Right lobe of liver (tissue), 6 donors: Measurements from ENCODE around the gene ATAD3C. TPM values are rescaled to one million over a fixed set of nuclear protein-coding genes. Genes with fewer than 3 reads are reported as not detected.
A peak's percentile ranks its signal among the peaks of the same experiment; 100 is the strongest.
"Not testable (repeated sequence)": the region's sequence is repeated elsewhere in the genome, so short reads cannot be mapped to it uniquely, and the experiment has no call there.

Source experiments
- ATAC-seq, 4 donors: fragments of 200-7000 bp; cut with Tn5 transposase; one replicate each; pipeline ENCODE4 v1.9.1; 2020; ENCODE audit warnings: mild to moderate bottlenecking in 4 of 4, moderate library complexity in 4 of 4
- DNase-seq, 3 donors: peaks; one replicate each; pipeline ENCODE4 v3.0.0-alpha.2; 2020
- H3K27ac ChIP-seq, 3 donors: fragments of 200-600 bp; one replicate each; pipeline ENCODE4 v1.8.0; 2022
- H3K27me3 ChIP-seq, 2 donors: fragments of 200-600 bp; one replicate each; pipeline ENCODE4 v1.8.0; 2022
- H3K36me3 ChIP-seq, 4 donors: fragments of 200-600 bp; sonication (generic) in 1 of 4; one replicate each; pipeline versions ENCODE4 v1.5.1 to v1.8.0; 2017 to 2022; ENCODE audit warnings: control low read depth in 1 of 4
- H3K4me1 ChIP-seq, 4 donors: fragments of 200-600 bp; sonication (generic) in 1 of 4; one replicate each; pipeline versions ENCODE4 v1.5.1 to v1.8.0; 2017 to 2022; ENCODE audit warnings: control low read depth in 1 of 4
- H3K4me3 ChIP-seq, 3 donors: fragments of 200-600 bp; one replicate each; pipeline ENCODE4 v1.8.0; 2022
- H3K9me3 ChIP-seq, 4 donors: fragments of 200-600 bp; sonication (generic) in 1 of 4; one replicate each; pipeline versions ENCODE4 v1.5.1 to v1.8.0; 2017 to 2022; ENCODE audit warnings: control low read depth in 1 of 4
- CTCF ChIP-seq, 4 donors: fragments of 200-600 bp in 3 of 4; fragments of 450-650 bp in 1 of 4; IDR thresholded peaks; one replicate each; pipeline versions ENCODE4 v1.5.1 to v1.8.0; 2016 to 2022; ENCODE audit warnings: antibody characterized with exemption in 4 of 4, mild to moderate bottlenecking in 2 of 4
- POLR2A ChIP-seq: fragments of 450-650 bp; IDR thresholded peaks from one replicate; pipeline ENCODE4 v1.6.1; 2017; ENCODE audit warnings: antibody characterized with exemption, mild to moderate bottlenecking
- WGBS: methylation state at CpG from one replicate; pipeline ENCODE4 v1.1.6; 2018; ENCODE audit warnings: low coverage, low lambda C conversion rate; ENCODE audit not compliant: insufficient coverage; ENCODE audit errors: missing lambda C conversion rate; 5-methylcytosine and 5-hydroxymethylcytosine counted together
- intact Hi-C, 2 donors: fragments of 100-400 bp; cut with DNase I; formaldehyde crosslinking; loops; one replicate each; pipeline versions ENCODE4 v1.11.2 to v1.14.1; 2022
- total RNA-seq, 6 experiments: library from RNA; depleted of rRNA in 2 of 6; stranded (reverse); fragments of >200 nt in 2 of 6; fragmentation: NEBNext Ultra II Directional in 3 of 6; extraction: Animal tissue kit (Norgen Biotek cat#: 25700) in 3 of 6; gene quantifications; one replicate each; pipeline versions ENCODE4 v1.1.0 to v1.2.4, GENCODE V29; 2016 to 2023
- donor health status: DM: no; HTN: yes; CAD: no.
- donor health status: DM: no; HTN: no; CAD: no.
- donor health status: DM: no; HTN: no; CAD: no.
- donor health status: DM: no; HTN: yes; CAD: no.
- donor health status: DM: no; HTN: yes; CAD: no.

Gene ATAD3C
- total RNA-seq, 6 experiments from 2014 or later, result 0.74 to 3.1 (median 1.9) TPM

GRCh38 chr1:1470626-1471388 is 21.3 kb downstream of the ATAD3C start:
- TF ChIP-seq CTCF (IDR thresholded peaks at IDR 0.05) (no peak), POLR2A (no peak)
- Histone ChIP-seq H3K4me1 (peaks cover 0 to 11% (median 0%) of the 10 kb centered on the region in 4 donors), H3K4me3 (peak overlapping the region; percentile 67 to 95 (median 75)), H3K36me3 (no peaks in the 10 kb centered on the region), H3K9me3 (no peaks in the 10 kb centered on the region), H3K27ac (peak overlapping the region; percentile 30 to 72 (median 44)), H3K27me3 (no peaks in the 10 kb centered on the region)
- DNase-seq (no peak), ATAC-seq (no peak)
- 22% methylated on average over 14 of the region's 16 CpGs for WGBS
- intact Hi-C loops, result no loop called here

GRCh38 chr1:1471389-1472052 is 22.0 kb downstream of the ATAD3C start, which contains the start of gene ATAD3B:
Gene ATAD3B (plus strand): TSS chr1:1471765. CDS start chr1:1471885, 120 bp downstream.
- Histone ChIP-seq H3K4me3 (peak within 1 kb of the TSS; percentile 67 to 95 (median 75)), H3K9me3 (no peaks in the 10 kb centered on the region), H3K27me3 (no peaks in the 10 kb centered on the region), H3K27ac (peak within 1 kb of the TSS; percentile 30 to 72 (median 44)), H3K36me3 (no peaks in the 10 kb centered on the region), H3K4me1 (peaks cover 0 to 11% (median 0%) of the 10 kb centered on the region in 4 donors)
- DNase-seq (peak; percentile 95 to 96 (median 96)), ATAC-seq (peak; percentile 96 to 99 (median 98))
- 0% methylated on average over 1 of the region's 87 CpGs for WGBS
- intact Hi-C loops, result no loop called here
- TF ChIP-seq CTCF (IDR thresholded peaks at IDR 0.05) (no peak), POLR2A (peak; percentile 40)

GRCh38 chr1:1472053-1472876 is 22.8 kb downstream of the ATAD3C start:
- H3K9me3 ChIP-seq, intact Hi-C loops, H3K27me3 ChIP-seq, H3K27ac ChIP-seq, H3K36me3 ChIP-seq, DNase-seq: not testable (repeated sequence)
- Histone ChIP-seq H3K4me3 (peak overlapping the region; percentile 67 to 95 (median 75)), H3K4me1 (peaks cover 0 to 11% (median 0%) of the 10 kb centered on the region in 4 donors)
- WGBS, result 8% methylated on average over 8 of the region's 65 CpGs
- peak in 2 of 4 donors; percentile 4 for ATAC-seq

GRCh38 chr1:1476011-1476410 is 26.5 kb downstream of the ATAD3C start:
- H3K4me1 ChIP-seq, DNase-seq, H3K27me3 ChIP-seq, ATAC-seq, intact Hi-C loops, H3K36me3 ChIP-seq, H3K4me3 ChIP-seq, H3K27ac ChIP-seq, H3K9me3 ChIP-seq: not testable (repeated sequence)
- 87% methylated on average over 3 of the region's 17 CpGs for WGBS

GRCh38 chr1:1477206-1477605 is 27.7 kb downstream of the ATAD3C start:
- 95% methylated on average over 12 of the region's 22 CpGs for WGBS

More at GRCh38 chr1:1477206-1477605, 27.7 kb downstream of the ATAD3C start:
- DNase-seq (no peak), ATAC-seq (no peak)
- Histone ChIP-seq H3K9me3 (no peaks in the 10 kb centered on the region), H3K4me1 (peaks cover 0 to 4% (median 0%) of the 10 kb centered on the region in 4 donors), H3K4me3 (no peak overlapping the region), H3K27me3 (no peaks in the 10 kb centered on the region), H3K36me3 (peaks cover 0 to 7% (median 2%) of the 10 kb centered on the region in 4 donors), H3K27ac (no peak overlapping the region)
- intact Hi-C loops, result no loop called here
- TF ChIP-seq POLR2A, result no peak
- TF ChIP-seq CTCF (IDR thresholded peaks at IDR 0.05), result no peak
